Measurements from ENCODE around the gene AKT3. TPM values are rescaled to one million over a fixed set of nuclear protein-coding genes. Genes with fewer than 3 reads are reported as not detected.

The AKT3 gene
- total RNA-seq, 1 donor from 2014 or later, result 20.6 TPM

DNA sequence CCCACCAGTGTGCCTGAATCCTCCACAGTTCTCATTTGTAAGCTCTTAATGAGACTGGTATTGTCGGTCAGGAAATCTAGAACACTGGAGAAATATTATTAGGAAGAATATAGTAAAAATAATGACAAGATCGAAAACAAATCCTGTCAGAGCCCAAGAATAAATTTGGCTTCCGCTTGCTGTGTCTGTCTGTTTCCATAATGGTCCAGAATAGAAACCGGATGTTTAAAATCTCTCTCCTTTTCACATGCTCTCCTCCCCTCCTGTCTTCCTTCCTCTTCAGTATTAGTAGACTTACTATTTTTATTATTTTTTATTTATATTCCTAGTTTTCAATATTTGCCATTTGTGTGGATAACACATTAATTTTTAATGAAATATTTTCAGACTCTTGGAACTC lies 406.5 kb downstream of the AKT3 start:
- intact Hi-C loops (cut with micrococcal nuclease), result no loop called here
- no peak overlapping the region for H3K4me3 ChIP-seq
- peak overlapping the region; percentile 63 for H3K27ac ChIP-seq (replicated peaks)
- peaks cover 41% of the 10 kb centered on the region for H3K4me1 ChIP-seq
- no peaks in the 10 kb centered on the region for H3K27me3 ChIP-seq (ENCODE audit: low read depth)
- no peaks in the 10 kb centered on the region for H3K36me3 ChIP-seq
- H3K9me3 ChIP-seq (replicated peaks), result no peaks in the 10 kb centered on the region
- DNase-seq, result no peak
- TF ChIP-seq, protein P1, sequence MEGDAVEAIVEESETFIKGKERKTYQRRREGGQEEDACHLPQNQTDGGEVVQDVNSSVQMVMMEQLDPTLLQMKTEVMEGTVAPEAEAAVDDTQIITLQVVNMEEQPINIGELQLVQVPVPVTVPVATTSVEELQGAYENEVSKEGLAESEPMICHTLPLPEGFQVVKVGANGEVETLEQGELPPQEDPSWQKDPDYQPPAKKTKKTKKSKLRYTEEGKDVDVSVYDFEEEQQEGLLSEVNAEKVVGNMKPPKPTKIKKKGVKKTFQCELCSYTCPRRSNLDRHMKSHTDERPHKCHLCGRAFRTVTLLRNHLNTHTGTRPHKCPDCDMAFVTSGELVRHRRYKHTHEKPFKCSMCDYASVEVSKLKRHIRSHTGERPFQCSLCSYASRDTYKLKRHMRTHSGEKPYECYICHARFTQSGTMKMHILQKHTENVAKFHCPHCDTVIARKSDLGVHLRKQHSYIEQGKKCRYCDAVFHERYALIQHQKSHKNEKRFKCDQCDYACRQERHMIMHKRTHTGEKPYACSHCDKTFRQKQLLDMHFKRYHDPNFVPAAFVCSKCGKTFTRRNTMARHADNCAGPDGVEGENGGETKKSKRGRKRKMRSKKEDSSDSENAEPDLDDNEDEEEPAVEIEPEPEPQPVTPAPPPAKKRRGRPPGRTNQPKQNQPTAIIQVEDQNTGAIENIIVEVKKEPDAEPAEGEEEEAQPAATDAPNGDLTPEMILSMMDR (IDR thresholded peaks at IDR 0.05; ENCODE audit: borderline replicate concordance), result no peak

GRCh38 chr1:243441601-243442000 lies 408.4 kb downstream of the AKT3 start:
- Histone ChIP-seq H3K4me3 (no peak overlapping the region), H3K36me3 (peaks cover 10% of the 10 kb centered on the region), H3K27me3 (ENCODE audit: low read depth) (no peaks in the 10 kb centered on the region), H3K9me3 (replicated peaks) (no peaks in the 10 kb centered on the region), H3K4me1 (peaks cover 25% of the 10 kb centered on the region), H3K27ac (replicated peaks) (no peak overlapping the region)
- no peak for DNase-seq
- intact Hi-C loops (cut with micrococcal nuclease), result no loop called here
- TF ChIP-seq, protein P1 (IDR thresholded peaks at IDR 0.05; ENCODE audit: borderline replicate concordance), result no peak

GRCh38 chr1:243440406-243440805 lies 409.6 kb downstream of the AKT3 start:
- no peaks in the 10 kb centered on the region for H3K27me3 ChIP-seq (ENCODE audit: low read depth)
- intact Hi-C loops (cut with micrococcal nuclease), result no loop called here
- TF ChIP-seq, protein P1 (IDR thresholded peaks at IDR 0.05; ENCODE audit: borderline replicate concordance), result no peak

DNA sequence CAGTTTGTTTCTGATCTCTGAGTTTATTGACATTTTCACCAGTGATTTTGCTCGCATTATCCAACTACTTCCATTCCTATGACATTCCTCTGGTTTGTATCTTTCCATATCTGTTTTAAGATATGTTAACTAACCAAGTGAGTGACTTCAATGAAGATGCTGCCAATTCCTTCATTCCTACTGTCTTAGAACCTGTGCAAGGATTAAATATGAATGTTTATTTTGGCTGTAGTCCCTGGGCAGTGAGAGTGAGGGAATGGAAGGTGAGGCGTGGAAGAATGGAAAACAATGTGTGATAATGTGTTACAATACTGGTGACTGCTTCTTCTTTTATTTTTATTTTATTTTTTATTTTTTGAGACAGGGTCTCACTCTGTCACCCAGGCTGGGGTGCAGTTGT lies 411.2 kb downstream of the AKT3 start:
- intact Hi-C loops (cut with micrococcal nuclease), result no loop called here

More at GRCh38 chr1:243440406-243440805, 409.6 kb downstream of the AKT3 start:
- H3K9me3 ChIP-seq (replicated peaks), result no peaks in the 10 kb centered on the region
- peaks cover 10% of the 10 kb centered on the region for H3K36me3 ChIP-seq
- no peak for DNase-seq
- H3K4me1 ChIP-seq, result peaks cover 24% of the 10 kb centered on the region
- H3K4me3 ChIP-seq, result no peak overlapping the region
- H3K27ac ChIP-seq (replicated peaks), result no peak overlapping the region

More for the DNA sequence above, 411.2 kb downstream of the AKT3 start:
- Histone ChIP-seq H3K9me3 (replicated peaks) (no peaks in the 10 kb centered on the region), H3K4me1 (peaks cover 18% of the 10 kb centered on the region), H3K27ac (replicated peaks) (no peak overlapping the region), H3K4me3 (no peak overlapping the region), H3K36me3 (peaks cover 10% of the 10 kb centered on the region), H3K27me3 (ENCODE audit: low read depth) (no peaks in the 10 kb centered on the region)
- no peak for DNase-seq
- TF ChIP-seq, protein P1 (IDR thresholded peaks at IDR 0.05; ENCODE audit: borderline replicate concordance), result no peak

Other genes with a start within 250 kb of the AKT3 start
- 29.9 TPM for gene ZBTB18, start 201.0 kb upstream of the AKT3 start, total RNA-seq